ENCODE data around the gene RFX1.
"Not testable (repeated sequence)": the region's sequence is repeated elsewhere in the genome, so short reads cannot be mapped to it uniquely, and the experiment has no call there.

The RFX1 gene

GRCh38 chr19:14026652-14027192 is 20.6 kb upstream of the RFX1 start:
- not testable (repeated sequence) for DNase-seq

DNA sequence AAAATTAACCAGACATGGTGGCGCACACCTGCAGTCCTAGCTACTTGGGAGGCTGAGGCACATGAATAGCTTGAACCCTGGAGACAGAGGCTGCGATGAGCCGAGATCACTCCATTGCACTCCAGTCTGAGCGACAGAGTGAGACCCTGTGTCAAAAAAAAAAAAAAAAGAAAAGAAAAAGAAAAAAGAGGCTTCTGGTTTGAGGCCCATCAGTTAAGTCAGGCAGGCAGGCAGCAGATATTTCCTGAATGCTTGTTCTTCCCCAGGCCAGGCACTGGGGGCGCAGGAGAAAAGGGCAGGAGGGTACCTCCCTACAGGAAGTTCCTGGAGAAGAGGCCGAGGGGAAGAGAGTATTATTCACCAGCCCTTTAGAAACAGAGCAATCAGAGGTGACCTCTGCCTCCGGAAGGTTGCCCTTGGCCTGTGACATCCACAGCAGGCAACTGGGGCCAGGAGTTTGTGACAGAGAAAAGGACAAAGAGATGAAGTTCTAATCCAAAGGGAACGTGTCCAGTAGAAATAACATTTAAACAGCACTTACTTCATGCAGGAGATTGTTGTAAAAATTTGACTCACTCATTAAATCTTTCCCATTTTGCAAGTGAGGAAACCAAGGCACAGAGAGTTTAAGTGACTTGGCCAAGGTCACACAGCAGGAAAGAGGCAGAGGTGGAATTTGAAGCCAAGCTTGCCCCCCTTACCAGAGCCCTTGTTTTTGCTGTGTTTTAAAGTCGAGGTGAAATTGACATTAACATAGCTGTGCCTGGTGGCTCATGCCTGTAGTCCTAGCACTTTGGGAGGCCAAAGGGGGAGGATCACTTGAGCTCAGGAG is 17.5 kb upstream of the RFX1 start:
- DNase-seq: no peak

GRCh38 chr19:14022469-14022868 is 16.3 kb upstream of the RFX1 start:
- no peak for DNase-seq

- DNase-seq: no peak
These were observed 15.4 kb upstream of the RFX1 start for GRCh38 chr19:14021474-14021873.

GRCh38 chr19:14019739-14020138 is 13.6 kb upstream of the RFX1 start:
- DNase-seq: not testable (repeated sequence)

- no peak for DNase-seq
These were observed 13.0 kb upstream of the RFX1 start for GRCh38 chr19:14019100-14019499.

- no peak for DNase-seq
These were observed 9.5 kb upstream of the RFX1 start for GRCh38 chr19:14015524-14016035.

DNA sequence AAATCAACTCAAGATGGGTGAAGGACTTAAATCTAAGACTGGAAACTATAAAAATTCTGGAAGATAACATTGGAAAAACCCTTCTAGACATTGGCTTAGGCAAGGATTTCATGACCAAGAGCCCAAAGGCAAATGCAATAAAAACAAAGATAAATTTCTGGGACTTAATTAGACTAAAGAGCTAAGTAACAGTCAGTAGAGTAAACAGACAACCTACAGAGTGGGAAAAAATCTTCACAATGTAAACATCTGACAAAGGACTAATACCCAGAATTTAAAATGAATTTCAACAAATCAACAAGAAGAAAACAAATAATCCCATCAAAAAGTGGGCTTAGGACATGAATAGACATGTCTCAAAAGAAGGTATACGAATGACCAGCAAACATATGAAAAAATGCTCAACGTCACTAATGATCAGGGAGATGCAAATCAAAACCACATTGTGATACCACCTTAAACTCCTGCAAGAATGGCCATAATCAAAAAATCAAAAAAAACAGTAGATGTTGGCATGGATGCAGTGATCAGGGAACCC is 6.3 kb upstream of the RFX1 start:
- no peak for DNase-seq

DNA sequence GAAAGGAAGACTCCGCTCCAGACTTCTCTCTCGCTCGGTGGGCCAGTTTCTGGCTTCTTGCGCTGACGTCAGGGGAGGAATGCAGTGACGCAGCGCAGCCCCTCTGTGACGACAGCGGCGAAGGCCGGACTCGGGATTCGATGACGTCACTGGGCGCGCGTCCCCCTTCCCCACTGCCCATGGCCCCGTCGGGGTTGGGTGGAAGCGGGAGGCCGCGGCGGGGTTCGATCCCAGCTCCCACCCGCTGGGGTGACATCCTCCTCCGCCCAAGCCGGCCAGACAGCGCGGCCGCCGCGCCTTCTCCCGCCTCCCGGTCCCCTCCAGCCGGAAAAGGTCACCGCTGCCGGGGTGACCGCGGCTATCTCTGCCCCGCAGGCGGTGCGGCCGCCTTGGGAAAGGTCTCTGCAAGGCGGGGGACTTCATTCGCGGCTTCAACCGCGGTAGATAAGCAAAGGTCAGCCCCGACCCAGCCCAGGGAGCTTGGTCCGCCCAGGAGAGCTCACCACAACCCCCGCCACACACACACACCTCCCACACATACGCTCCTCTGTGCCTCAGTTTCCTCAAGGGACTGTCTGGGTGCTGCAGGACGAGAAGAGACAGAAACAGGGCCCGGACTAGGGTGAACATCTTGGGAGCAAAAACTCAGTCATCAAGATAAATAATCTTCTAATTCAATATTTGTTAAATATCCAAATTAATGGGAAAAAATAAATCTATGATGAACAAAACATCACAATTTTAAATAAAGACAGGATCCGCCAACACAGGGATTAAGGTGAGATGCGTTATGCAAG is 844 bp upstream of the RFX1 start:
- no peak for DNase-seq

DNA sequence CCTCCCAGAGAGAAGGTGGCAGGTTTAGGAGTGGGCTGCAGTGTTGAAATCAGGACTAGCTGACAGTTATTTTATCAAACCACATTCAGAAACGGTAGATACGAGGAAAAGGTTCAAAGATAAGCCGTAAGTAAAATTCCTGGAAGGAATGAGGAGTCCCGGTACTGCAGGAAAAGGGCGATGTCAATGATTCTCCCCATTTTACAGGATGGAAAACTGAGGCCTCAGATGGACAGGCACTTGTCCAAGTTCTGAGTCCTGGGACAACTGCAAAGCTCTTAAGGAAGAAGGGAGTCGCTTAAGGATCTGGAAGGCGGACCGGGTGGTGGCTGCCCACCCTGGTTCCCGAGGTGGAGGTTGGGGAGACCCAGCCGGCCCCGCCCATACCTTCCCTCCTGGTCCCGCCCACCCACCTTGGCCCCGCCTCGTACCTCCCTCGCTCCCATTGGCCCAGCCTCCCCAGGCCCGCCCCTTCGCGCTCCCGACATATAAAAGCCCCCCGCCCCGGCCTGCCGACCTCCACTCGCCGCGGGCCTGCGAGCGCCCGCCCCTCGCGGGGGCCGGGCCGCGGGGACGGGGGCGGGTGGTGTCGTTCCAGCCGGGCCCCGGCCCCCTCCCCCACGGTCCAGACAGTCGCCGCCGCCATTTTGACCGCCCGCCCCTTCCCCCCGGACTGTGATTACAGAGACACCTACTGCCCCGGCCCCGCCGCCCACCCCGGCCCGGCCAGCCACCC is 603 bp downstream of the RFX1 start:
- DNase-seq: peak; percentile 90

DNA sequence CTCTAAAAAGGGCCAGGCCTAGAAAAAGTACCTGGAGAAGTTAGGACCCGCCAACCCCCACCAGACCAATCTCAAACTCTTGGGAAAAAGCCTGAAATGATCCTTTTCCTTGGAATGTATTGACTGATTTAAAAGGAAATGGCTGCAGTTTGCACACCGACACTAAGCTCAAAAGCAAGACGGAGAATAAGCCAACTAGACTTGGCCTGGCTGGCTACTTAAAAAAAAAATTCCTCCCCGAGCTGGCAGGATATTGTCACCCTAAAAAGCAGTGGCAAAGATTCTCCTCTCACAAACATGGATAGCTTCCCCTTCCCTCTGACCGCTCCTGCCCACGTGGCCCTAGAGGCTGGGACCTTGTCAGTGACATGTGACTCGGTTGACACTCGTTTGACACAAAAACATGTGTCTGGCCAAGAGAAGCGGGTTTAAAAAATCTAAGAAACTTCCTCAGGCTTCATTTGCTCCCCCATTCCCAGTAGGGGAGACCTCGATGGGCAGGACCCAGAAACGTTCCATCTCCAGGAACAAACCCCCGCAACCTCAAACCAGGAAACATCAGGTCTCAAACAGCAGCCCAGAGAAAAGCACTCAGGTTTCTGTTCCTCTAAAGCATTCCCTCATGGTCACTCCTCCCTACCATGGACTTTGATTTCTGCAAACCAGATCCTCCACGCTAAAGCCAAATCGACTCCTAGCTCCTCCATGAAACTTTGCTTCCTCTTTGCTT is 1.3 kb downstream of the RFX1 start:
- DNase-seq: no peak

DNA sequence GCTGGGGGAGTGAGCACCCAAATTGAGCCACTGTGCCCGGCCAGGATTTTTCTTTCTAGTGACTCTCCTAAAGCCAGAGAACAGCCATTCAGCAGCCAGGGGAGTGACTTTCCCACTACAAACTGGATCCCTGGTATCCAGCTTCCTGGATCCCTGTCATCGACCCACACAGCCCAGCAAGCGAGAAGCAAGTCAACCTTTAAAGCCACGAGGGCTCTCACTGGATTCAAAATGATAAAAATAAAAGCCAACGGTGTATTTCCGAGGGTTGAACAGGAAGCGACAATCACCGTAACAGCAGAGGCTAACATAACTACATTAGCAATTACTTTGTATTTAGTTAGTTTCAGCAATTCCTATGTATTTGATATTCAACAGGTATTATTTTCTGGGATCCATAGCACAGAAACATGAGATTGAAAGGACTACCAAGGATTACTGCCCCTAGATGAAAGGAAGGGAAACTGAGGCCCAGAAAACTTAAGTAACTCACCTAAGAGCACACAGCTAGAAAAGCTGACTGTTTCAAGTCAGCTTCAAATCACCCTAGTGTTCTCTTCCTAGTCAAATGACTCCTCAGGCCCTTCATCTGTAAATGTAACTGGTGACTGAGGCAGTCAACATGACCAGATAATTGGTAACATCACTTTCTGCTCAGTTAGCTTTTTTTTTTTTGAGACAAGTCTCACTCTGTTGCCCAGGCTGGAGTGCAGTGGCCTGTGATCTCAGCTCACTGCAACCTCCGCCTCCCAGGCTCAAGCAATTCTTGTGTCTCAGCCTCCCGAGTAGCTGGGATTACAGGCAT is 2.7 kb downstream of the RFX1 start:
- no peak for DNase-seq

DNA sequence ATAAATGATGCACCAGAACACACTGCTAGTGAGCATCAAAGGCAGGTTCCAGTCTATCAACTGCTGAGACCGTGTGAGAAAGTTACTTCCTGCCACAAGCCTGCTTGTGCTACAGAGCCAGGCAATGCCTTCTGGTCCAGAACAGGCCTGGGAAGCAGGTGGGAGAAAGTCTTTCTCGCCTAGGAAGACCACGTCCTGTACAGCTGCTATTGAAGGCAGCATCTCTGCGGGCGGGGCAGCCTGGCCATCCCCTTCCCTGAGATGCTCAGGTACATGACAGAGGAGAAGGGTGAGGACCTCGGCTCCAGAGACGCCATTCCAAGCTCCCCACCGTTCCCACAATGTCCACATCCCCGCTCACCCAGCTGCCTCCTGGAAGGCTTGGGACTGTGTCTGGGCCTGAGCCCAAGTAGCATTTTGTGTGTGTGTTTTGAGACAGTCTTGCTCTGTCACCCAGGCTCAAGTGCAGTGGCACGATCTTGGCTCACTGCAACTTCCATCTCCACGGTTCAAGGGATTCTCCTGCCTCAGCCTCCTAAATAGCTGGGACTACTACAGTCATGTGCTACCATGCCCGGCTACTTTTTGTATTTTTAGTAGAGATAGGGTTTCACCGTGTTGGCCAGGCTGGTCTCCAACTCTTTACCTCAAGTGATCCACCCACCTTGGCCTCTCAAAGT is 3.4 kb downstream of the RFX1 start:
- DNase-seq: peak; percentile 37

DNA sequence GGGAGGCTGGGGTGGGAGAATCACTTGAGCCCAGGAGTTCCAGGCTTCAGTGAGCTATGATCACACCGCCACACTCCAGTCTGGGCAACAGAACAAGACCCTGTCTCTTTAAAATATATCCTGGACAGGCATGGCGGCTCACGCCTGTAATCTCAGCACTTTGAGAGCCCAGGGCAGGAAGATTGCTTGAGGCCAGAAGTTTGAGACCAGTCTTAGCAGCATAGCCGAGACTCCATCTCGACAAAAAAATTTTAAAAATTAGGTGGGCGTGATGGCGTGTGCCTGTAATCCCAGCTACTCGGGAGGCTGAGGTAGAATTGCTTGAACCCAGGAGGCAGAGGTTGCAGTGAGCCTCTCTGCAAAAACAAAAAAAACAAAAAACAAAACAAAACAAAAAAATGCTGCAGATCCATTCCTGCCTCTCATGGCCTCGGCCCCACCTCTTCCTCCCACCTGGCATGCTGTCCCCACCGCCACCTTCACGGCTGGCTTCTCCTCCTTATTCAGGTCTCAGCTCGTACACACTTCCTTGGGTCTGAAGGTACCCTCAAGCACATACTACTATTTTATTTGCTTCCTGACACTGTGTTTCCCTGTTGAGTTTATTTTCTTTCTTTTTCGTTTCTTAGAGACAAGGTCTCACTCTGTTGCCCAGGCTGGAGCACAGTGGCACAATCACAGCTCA is 5.3 kb downstream of the RFX1 start:
- DNase-seq: no peak

DNA sequence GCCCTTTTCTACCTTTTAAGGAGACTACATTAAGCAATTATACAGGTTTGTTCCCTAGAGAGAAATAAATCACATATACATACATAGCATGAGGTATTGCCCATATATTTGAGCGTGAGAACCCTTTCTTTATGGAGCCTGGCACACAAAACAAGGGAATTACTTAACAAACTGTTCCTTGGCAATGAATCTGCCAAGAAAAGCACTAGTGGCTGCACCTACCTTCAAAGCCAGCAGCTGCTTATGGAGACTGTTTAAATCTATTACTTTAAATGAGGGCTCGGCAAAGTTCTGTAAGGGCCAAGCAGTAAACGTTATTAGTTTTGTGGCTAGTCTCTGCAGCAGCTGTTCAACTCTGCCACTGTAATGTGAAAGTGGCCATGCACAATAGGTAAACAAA is 7.0 kb downstream of the RFX1 start:
- DNase-seq: no peak

DNA sequence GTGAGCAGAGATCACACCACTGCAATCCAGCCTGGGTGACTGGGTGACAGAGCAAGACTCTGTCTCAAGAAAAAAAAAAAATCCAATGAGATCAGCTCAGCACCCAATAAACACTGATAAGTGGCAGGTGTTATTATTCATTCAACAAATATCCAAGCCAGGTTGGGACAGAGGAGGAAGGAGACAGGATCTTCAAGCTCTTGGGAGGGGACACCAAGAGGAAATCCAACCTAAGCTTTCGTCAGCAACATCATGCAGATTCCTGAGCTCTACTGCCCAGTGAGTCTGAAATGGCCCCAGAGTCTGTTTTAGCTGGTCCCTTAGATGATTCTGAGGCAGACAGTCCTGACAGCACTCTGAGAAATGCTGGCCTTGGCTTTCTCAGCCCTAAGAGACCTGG is 7.7 kb downstream of the RFX1 start:
- no peak for DNase-seq

- DNase-seq: no peak
These were observed 8.5 kb downstream of the RFX1 start for GRCh38 chr19:13997631-13997962.

GRCh38 chr19:13996928-13997630 is 9.0 kb downstream of the RFX1 start:
- no peak for DNase-seq
